Prostate gland (tissue), 2 donors: ENCODE data around the gene TTLL5. TPM values are rescaled to one million over a fixed set of nuclear protein-coding genes. Genes with fewer than 3 reads are reported as not detected.

Source experiments
- DNase-seq: peaks from one replicate; pipeline ENCODE4 v3.0.0-alpha.2; 2019; ENCODE audit warnings: low spot score
- H3K27ac ChIP-seq, 2 donors: fragments of 200-600 bp; sonication (generic); 2 replicates each; pipeline ENCODE4 v1.5.1; 2017 to 2019
- H3K27me3 ChIP-seq: fragments of 200-600 bp; sonication (generic); replicated peaks from 2 replicates; pipeline ENCODE4 v1.5.1; 2019; ENCODE audit not compliant: insufficient read depth
- H3K36me3 ChIP-seq, 2 donors: fragments of 200-600 bp; sonication (generic); 1 replicate in 1 of 2; 2 replicates in 1 of 2; pipeline versions ENCODE4 v1.5.1 to v1.8.1; 2017 to 2019
- H3K4me1 ChIP-seq: fragments of 200-600 bp; sonication (generic); replicated peaks from 2 replicates; pipeline ENCODE4 v1.5.1; 2019
- H3K4me3 ChIP-seq, 2 donors: fragments of 200-600 bp; sonication (generic); 2 replicates each; pipeline ENCODE4 v1.5.1; 2017 to 2019
- H3K9me3 ChIP-seq: fragments of 200-600 bp; sonication (generic); 2 replicates; pipeline ENCODE4 v1.5.1; 2017
- CTCF ChIP-seq, 4 experiments: fragments of 200-600 bp in 2 of 4; fragments of 450-650 bp in 2 of 4; sonication (generic) in 2 of 4; IDR thresholded peaks; 1 replicate in 3 of 4; 2 replicates in 1 of 4; pipeline ENCODE4 v1.5.1; 2016 to 2019; ENCODE audit warnings: antibody characterized with exemption in 4 of 4, mild to moderate bottlenecking in 2 of 4, moderate library complexity in 2 of 4
- POLR2A ChIP-seq: fragments of 450-650 bp; IDR thresholded peaks from one replicate; pipeline ENCODE4 v1.6.1; 2016; ENCODE audit warnings: antibody characterized with exemption, mild to moderate bottlenecking
- POLR2AphosphoS5 ChIP-seq: sonication (generic); formaldehyde crosslinking; IDR thresholded peaks from one replicate; pipeline ENCODE4 v1.6.1; 2017; ENCODE audit warnings: antibody characterized with exemption
- WGBS: methylation state at CpG from one replicate; pipeline ENCODE4 v1.1.5; 2018; 5-methylcytosine and 5-hydroxymethylcytosine counted together
- intact Hi-C: fragments of 100-400 bp; cut with DNase I; formaldehyde crosslinking; loops from one replicate; pipeline ENCODE4 v1.14.2; 2022
- total RNA-seq, 2 donors: library from RNA; depleted of rRNA; stranded (reverse); fragments of >200 nt; gene quantifications; one replicate each; pipeline ENCODE4 v1.1.0, GENCODE V29; 2016

The TTLL5 gene
- total RNA-seq, 2 donors from 2014 or later = 40.3 to 46.2 TPM

GRCh38 chr14:75980856-75981255 is 319.8 kb downstream of the TTLL5 start:
- Histone ChIP-seq H3K9me3 (no peaks in the 10 kb centered on the region), H3K36me3 (no peaks in the 10 kb centered on the region), H3K27ac (peak overlapping the region; percentile 93 to 98), H3K4me1 (peaks cover 13% of the 10 kb centered on the region), H3K4me3 (peak overlapping the region; percentile 66 to 74), H3K27me3 (no peaks in the 10 kb centered on the region)
- TF ChIP-seq POLR2A = no peak
- peak; percentile 49 for DNase-seq
- intact Hi-C loops = loop anchor here (10.0 kb wide), 2 partner anchors 114 to 156 kb away; no protein-coding TSS in a partner anchor
- 20% methylated on average over 8 of the region's 8 CpGs for WGBS

GRCh38 chr14:75981426-75982265 is 320.6 kb downstream of the TTLL5 start, which contains the start of gene TGFB3:
Gene TGFB3 (minus strand): TSS chr14:75981995. CDS start chr14:75980893, 1,102 bp downstream.
- TF ChIP-seq POLR2A (peak; percentile 76), POLR2AphosphoS5 (peak; percentile 90), CTCF (IDR thresholded peaks at IDR 0.05) (no peak)
- under 1% methylated on average over 26 of the region's 26 CpGs for WGBS
- H3K27me3 ChIP-seq = no peaks in the 10 kb centered on the region
- no peaks in the 10 kb centered on the region for H3K9me3 ChIP-seq
- peaks cover 13% of the 10 kb centered on the region for H3K4me1 ChIP-seq
- H3K27ac ChIP-seq = peak within 1 kb of the TSS; percentile 93 to 98
- no peaks in the 10 kb centered on the region for H3K36me3 ChIP-seq
- DNase-seq = peak; percentile 78
- peak within 1 kb of the TSS; percentile 66 to 74 for H3K4me3 ChIP-seq
- intact Hi-C loops = loop anchor here (1.0 to 10.0 kb wide), 3 partner anchors 113 to 270 kb away; no protein-coding TSS in a partner anchor

DNA sequence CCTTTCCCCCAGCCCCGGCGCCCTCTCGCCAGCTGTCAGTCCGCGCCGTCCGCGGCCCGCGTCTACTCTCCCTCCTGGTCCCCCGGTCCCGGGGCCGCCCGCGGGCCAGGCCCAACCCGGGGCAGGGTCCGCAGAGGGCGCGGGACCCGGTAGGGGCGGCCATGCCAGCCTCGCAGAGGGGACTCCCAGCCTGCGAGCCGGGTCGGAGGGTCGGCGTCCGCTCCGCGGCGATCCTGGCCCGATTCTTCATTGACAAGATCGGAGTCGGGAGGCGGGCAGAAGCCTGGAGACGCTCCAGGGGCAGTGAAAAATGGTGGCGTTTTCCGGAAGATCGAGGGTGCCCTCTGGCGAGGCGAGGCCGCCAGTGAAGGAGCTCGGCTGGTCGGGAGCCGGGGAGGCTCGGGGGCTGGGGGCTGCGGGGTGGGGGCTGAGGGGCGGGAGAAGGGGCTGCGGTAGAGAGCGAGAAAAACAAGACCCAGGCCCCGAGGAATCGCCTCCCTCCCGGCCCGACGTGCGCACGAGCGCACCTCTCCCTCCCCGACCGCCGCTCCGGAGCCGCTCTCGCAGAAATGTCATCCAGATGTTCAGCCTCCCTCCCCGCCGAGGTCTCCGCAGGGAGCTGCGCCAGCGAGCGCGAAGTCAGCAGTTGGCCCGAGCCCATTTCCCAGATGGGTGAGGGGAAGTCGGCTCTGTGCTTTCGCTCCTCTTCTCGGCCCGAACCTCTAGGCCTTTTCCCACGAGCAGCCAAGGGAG is 321.4 kb downstream of the TTLL5 start:
- peak overlapping the region; percentile 93 to 98 for H3K27ac ChIP-seq
- H3K36me3 ChIP-seq = no peaks in the 10 kb centered on the region
- TF ChIP-seq CTCF (IDR thresholded peaks at IDR 0.05) (peak; percentile 56 to 67 (median 62)), POLR2A (no peak), POLR2AphosphoS5 (peak; percentile 24)
- no peaks in the 10 kb centered on the region for H3K27me3 ChIP-seq
- DNase-seq = peak; percentile 84
- no peaks in the 10 kb centered on the region for H3K9me3 ChIP-seq
- peak overlapping the region; percentile 66 to 74 for H3K4me3 ChIP-seq
- peaks cover 13% of the 10 kb centered on the region for H3K4me1 ChIP-seq
- under 1% methylated on average over 74 of the region's 77 CpGs for WGBS
- intact Hi-C loops = loop anchor here (1.0 to 10.0 kb wide), 3 partner anchors 112 to 271 kb away; no protein-coding TSS in a partner anchor

DNA sequence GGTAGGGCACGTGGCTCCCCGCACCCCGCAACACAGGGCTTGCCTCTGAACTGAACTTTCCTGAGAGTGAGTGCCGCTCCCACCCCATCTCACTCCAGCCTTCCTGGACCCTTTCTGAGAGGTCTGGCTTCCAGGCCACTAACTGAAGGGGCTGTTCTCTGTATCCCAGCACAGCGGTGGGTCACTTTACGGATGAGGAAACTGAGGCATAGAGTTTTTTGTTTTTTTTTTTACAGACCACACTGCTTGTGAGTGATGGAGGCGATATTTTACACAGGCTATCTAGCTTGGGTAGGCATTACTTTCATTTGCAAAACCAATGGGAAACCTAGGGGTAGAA is 321.9 kb downstream of the TTLL5 start:
- H3K36me3 ChIP-seq = no peaks in the 10 kb centered on the region
- peak overlapping the region; percentile 93 to 98 for H3K27ac ChIP-seq
- intact Hi-C loops = loop anchor here (10.0 kb wide), 2 partner anchors 112 to 158 kb away; no protein-coding TSS in a partner anchor
- TF ChIP-seq POLR2AphosphoS5 = no peak
- TF ChIP-seq POLR2A = no peak
- no peak for TF ChIP-seq CTCF (IDR thresholded peaks at IDR 0.05)
- DNase-seq = no peak
- H3K4me1 ChIP-seq = peaks cover 12% of the 10 kb centered on the region
- WGBS = 47% methylated on average over 7 of the region's 7 CpGs
- no peaks in the 10 kb centered on the region for H3K9me3 ChIP-seq
- H3K4me3 ChIP-seq = peak overlapping the region; percentile 66 to 74
- H3K27me3 ChIP-seq = no peaks in the 10 kb centered on the region

DNA sequence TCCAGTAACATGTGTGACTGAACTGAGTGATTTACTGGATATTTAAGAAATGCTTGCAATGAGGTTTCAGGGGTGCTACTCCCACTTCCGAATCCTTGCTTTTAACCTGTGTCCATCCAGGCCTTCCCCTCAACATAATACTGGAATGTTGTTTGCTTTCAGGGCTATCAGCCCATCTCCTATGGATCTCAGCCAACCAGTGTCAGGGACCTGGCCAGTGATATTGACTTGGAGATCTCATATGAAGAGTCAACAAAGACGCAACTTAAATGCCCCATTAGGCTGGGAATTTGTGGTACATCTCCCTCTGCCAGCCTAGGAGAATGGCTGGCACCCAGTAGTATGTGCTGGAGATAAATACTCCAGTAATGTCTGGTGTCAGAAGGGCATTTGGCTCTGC is 323.6 kb downstream of the TTLL5 start:
- Histone ChIP-seq H3K4me3 (no peak overlapping the region), H3K27me3 (no peaks in the 10 kb centered on the region), H3K4me1 (peaks cover 6% of the 10 kb centered on the region), H3K27ac (peak overlapping the region; percentile 89 to 98), H3K9me3 (no peaks in the 10 kb centered on the region), H3K36me3 (no peaks in the 10 kb centered on the region)
- peak; percentile 40 for DNase-seq
- TF ChIP-seq POLR2AphosphoS5 (peak; percentile 65), CTCF (IDR thresholded peaks at IDR 0.05) (no peak), POLR2A (no peak)
- intact Hi-C loops = loop anchor here (10.0 kb wide), 2 partner anchors 110 to 160 kb away; no protein-coding TSS in a partner anchor
- WGBS = 27% methylated on average over 2 of the region's 2 CpGs
